Nephron progenitor cell (in vitro differentiated cells): ENCODE results near the gene MFSD2B.
"Not testable (repeated sequence)": the region's sequence is repeated elsewhere in the genome, so short reads cannot be mapped to it uniquely, and the experiment has no call there.

ENCODE experiments used
- DNase-seq: peaks from one replicate; pipeline ENCODE4 v3.0.0; 2021
- H3K27ac Mint-ChIP-seq: 2 replicates; pipeline ENCODE4 v1.8.0; 2021; ENCODE audit warnings: mild to moderate bottlenecking, moderate library complexity, mixed read lengths
- H3K27me3 Mint-ChIP-seq: 2 replicates; pipeline ENCODE4 v1.8.0; 2021; ENCODE audit warnings: mild to moderate bottlenecking, low read depth, mixed read lengths; ENCODE audit not compliant: poor library complexity
- H3K36me3 Mint-ChIP-seq: 2 replicates; pipeline ENCODE4 v1.8.0; 2021; ENCODE audit warnings: low read depth, mixed read lengths
- H3K4me1 Mint-ChIP-seq: 2 replicates; pipeline ENCODE4 v1.8.0; 2021; ENCODE audit warnings: mixed read lengths
- H3K4me3 Mint-ChIP-seq: 2 replicates; pipeline ENCODE4 v1.8.0; 2021; ENCODE audit warnings: mild to moderate bottlenecking, moderate library complexity, mixed read lengths
- H3K9me3 Mint-ChIP-seq: 2 replicates; pipeline ENCODE4 v1.8.0; 2021; ENCODE audit warnings: mild to moderate bottlenecking, moderate library complexity, mixed read lengths
- TF ChIP-seq, protein P1 (sequence below): fragments of 200-600 bp; sonication (generic); IDR thresholded peaks from 2 replicates; pipeline ENCODE4 v1.5.0; 2021; ENCODE audit warnings: antibody characterized with exemption

Gene MFSD2B

GRCh38 chr2:24026233-24026632, 16.3 kb downstream of the MFSD2B start:
- H3K36me3 Mint-ChIP-seq: peaks cover 46% of the 10 kb centered on the region
- no peaks in the 10 kb centered on the region for H3K9me3 Mint-ChIP-seq
- no peak overlapping the region for H3K4me3 Mint-ChIP-seq
- no peak overlapping the region for H3K27ac Mint-ChIP-seq
- DNase-seq: no peak
- H3K27me3 Mint-ChIP-seq: no peaks in the 10 kb centered on the region
- H3K4me1 Mint-ChIP-seq: no peaks in the 10 kb centered on the region
- TF ChIP-seq, protein P1, sequence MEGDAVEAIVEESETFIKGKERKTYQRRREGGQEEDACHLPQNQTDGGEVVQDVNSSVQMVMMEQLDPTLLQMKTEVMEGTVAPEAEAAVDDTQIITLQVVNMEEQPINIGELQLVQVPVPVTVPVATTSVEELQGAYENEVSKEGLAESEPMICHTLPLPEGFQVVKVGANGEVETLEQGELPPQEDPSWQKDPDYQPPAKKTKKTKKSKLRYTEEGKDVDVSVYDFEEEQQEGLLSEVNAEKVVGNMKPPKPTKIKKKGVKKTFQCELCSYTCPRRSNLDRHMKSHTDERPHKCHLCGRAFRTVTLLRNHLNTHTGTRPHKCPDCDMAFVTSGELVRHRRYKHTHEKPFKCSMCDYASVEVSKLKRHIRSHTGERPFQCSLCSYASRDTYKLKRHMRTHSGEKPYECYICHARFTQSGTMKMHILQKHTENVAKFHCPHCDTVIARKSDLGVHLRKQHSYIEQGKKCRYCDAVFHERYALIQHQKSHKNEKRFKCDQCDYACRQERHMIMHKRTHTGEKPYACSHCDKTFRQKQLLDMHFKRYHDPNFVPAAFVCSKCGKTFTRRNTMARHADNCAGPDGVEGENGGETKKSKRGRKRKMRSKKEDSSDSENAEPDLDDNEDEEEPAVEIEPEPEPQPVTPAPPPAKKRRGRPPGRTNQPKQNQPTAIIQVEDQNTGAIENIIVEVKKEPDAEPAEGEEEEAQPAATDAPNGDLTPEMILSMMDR: no peak

DNA sequence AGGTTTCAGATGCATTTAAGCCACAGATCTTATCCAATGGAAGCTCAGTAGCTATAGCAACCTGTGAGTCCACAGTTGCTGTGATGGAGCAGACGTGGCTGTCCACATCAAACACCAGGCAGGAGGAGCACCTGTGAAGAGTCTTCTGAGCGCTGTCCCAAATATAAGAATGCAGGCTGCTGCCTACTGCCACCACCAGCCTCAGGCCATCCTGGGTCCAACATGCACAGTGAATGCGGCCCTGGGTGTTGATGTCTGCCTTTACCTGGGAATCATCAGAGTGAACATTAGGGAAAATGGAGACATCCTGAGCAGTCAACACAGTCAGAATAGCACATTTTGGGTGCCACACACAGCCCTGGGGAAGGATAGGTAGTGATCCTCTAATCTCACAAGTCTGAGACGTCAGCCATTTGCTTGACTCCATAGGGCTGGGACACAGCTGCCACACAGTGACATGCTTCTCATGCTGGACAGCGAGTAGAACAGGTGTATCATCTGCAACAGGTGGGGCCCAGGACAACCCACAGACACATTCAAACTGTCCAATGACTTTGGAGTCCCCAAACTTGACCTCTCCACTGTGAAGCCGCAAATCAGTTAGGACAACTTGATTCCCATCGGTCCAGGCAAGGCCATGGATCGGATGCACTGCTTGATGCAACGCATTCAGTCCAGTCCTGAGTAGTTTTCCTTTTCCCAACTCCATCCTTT, 29.1 kb downstream of the MFSD2B start:
- no peaks in the 10 kb centered on the region for H3K27me3 Mint-ChIP-seq
- no peak for DNase-seq
- TF ChIP-seq, protein P1: no peak

DNA sequence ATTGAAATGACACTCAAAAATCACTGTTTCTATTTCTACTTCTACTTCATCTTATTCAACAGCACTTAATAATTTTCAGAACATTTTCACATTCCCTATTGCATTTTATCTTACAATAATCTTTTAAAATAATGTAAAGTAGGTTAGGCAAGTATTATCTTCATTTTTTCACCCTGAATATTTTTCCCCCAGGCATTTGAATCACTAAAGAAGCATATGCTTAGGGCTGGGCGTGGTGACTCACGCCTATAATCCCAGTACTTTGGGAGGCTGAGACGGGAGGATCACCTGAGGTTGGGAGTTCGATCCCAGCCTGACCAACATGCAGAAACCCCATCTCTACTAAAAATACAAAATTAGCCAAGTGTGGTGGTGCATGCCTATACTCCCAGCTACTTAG, 30.6 kb downstream of the MFSD2B start:
- Mint-ChIP-seq H3K4me3 (no peak overlapping the region), H3K27me3 (no peaks in the 10 kb centered on the region), H3K4me1 (peaks cover 7% of the 10 kb centered on the region), H3K36me3 (peaks cover 37% of the 10 kb centered on the region), H3K9me3 (no peaks in the 10 kb centered on the region), H3K27ac (no peak overlapping the region)
- TF ChIP-seq, protein P1: no peak
- no peak for DNase-seq

More for the DNA sequence above, 29.1 kb downstream of the MFSD2B start:
- Mint-ChIP-seq H3K9me3 (no peaks in the 10 kb centered on the region), H3K4me1 (no peaks in the 10 kb centered on the region), H3K36me3 (peaks cover 41% of the 10 kb centered on the region), H3K27ac (no peak overlapping the region), H3K4me3 (no peak overlapping the region)

DNA sequence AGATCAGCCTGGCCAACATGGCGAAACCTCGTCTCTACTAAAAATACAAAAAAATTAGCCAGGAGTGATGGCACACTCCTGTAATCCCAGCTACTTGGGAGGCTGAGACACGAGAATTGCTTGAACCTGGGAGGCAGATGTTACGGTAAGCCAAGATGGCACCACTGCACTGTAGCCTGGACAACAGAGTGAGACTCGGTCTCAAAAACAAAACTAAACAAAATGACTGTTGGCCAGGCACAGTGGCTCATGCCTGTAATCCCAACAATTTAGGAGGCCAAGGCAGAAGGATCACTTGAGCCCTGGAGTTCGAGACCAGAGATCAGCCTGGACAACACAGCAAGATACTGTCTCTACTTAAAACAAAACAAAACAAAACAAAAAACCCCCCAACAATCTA, 33.2 kb downstream of the MFSD2B start:
- H3K27ac Mint-ChIP-seq, H3K9me3 Mint-ChIP-seq, H3K27me3 Mint-ChIP-seq, H3K4me3 Mint-ChIP-seq, DNase-seq: not testable (repeated sequence)
- peaks cover 19% of the 10 kb centered on the region for H3K36me3 Mint-ChIP-seq
- peaks cover 26% of the 10 kb centered on the region for H3K4me1 Mint-ChIP-seq

DNA sequence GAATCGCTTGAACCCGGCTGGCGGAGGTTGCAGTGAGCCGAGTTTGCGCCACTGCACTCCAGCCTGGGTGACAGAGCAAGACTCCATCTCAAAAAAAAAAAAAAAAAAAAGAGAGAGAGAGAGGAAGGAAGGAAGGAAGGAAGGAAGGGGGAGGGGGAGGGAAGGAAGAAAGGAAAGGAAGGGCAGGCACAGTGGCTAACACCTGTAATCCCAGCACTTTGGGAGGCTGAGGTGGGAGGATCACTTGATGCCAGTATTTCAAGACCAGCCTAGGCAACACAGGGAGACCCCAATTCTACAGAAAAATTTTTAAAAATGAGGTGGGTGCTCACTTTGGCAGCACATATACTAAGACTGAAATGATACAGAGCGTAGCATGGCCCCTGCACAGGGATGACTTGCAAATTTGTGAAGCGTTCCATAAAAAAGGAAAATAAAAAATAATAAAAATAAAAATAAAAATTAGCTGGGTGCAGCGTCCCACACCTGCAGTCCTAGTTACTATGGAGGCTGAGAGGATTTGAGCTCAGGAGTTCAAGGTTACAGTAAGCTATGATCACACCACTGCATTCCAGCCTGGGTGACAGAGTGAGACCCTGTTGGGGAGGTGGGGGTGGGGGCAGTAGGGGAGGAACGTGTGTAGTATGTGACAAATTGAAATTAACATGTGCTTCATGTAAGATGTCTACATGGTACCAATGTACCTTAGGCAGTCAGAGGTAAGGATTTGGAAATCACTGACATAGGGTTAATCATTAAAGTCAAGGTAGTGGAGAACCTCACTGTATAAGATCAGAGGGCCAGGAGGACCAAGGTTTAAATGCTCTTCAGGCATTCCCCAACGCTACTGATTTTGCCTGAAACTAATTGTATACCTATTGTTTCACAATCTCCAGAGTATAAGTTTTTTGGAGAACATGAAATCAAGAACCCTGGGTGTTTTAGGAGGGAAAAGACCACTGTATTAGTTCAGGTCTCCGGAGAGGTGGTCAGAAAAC, 35.9 kb downstream of the MFSD2B start:
- Mint-ChIP-seq H3K27me3 (peaks cover 2% of the 10 kb centered on the region), H3K4me1 (peaks cover 26% of the 10 kb centered on the region), H3K9me3 (no peaks in the 10 kb centered on the region), H3K27ac (no peak overlapping the region), H3K36me3 (peaks cover 8% of the 10 kb centered on the region), H3K4me3 (peak overlapping the region; percentile 95)
- no peak for DNase-seq
- TF ChIP-seq, protein P1: no peak

GRCh38 chr2:24046599-24046929, 36.7 kb downstream of the MFSD2B start:
- Mint-ChIP-seq H3K4me1 (peaks cover 26% of the 10 kb centered on the region), H3K27ac (no peak overlapping the region), H3K36me3 (peaks cover 8% of the 10 kb centered on the region), H3K4me3 (peak overlapping the region; percentile 95), H3K27me3 (peaks cover 2% of the 10 kb centered on the region), H3K9me3 (no peaks in the 10 kb centered on the region)
- TF ChIP-seq, protein P1: no peak
- no peak for DNase-seq
